ENCODE data around the gene RGS19.

The RGS19 gene

GRCh38 chr20:64049060-64049877, 30.0 kb downstream of the RGS19 start, which contains the start of gene SOX18:
Gene SOX18 (minus strand): TSS chr20:64049639. CDS start chr20:64049516, 123 bp downstream.
- no peak for DNase-seq (ENCODE audit: low read depth in 2 of 2)

GRCh38 chr20:64048402-64049044, 30.8 kb downstream of the RGS19 start:
- no peak for DNase-seq (ENCODE audit: low read depth in 2 of 2)

- no peak for DNase-seq (ENCODE audit: low read depth in 2 of 2)
Measured at GRCh38 chr20:64047968-64048401, 31.3 kb downstream of the RGS19 start.

- DNase-seq (ENCODE audit: low read depth in 2 of 2), result no peak
Measured at GRCh38 chr20:64047046-64047389, 32.3 kb downstream of the RGS19 start.

- no peak for DNase-seq (ENCODE audit: low read depth in 2 of 2)
Measured at GRCh38 chr20:64045346-64046011, 33.8 kb downstream of the RGS19 start.

- no peak for DNase-seq (ENCODE audit: low read depth in 2 of 2)
Measured at GRCh38 chr20:64044484-64045247, 34.7 kb downstream of the RGS19 start.

- DNase-seq (ENCODE audit: low read depth in 2 of 2), result no peak
Measured at GRCh38 chr20:64043768-64044167, 35.5 kb downstream of the RGS19 start.

GRCh38 chr20:64042054-64042781, 37.1 kb downstream of the RGS19 start:
- DNase-seq (ENCODE audit: low read depth in 2 of 2), result no peak

GRCh38 chr20:64041781-64042053, 37.6 kb downstream of the RGS19 start:
- no peak for DNase-seq (ENCODE audit: low read depth in 2 of 2)

- DNase-seq (ENCODE audit: low read depth in 2 of 2), result no peak
Measured at GRCh38 chr20:64041040-64041780, 38.1 kb downstream of the RGS19 start.

GRCh38 chr20:64040231-64041039, 38.9 kb downstream of the RGS19 start:
- no peak for DNase-seq (ENCODE audit: low read depth in 2 of 2)

- no peak for DNase-seq (ENCODE audit: low read depth in 2 of 2)
Measured at GRCh38 chr20:64039293-64040160, 39.8 kb downstream of the RGS19 start.

GRCh38 chr20:64038565-64039292, 40.6 kb downstream of the RGS19 start:
- peak; percentile 47 to 72 for DNase-seq (ENCODE audit: low read depth in 2 of 2)

- no peak for DNase-seq (ENCODE audit: low read depth in 2 of 2)
Measured at GRCh38 chr20:64038224-64038564, 41.1 kb downstream of the RGS19 start.

- no peak for DNase-seq (ENCODE audit: low read depth in 2 of 2)
Measured at GRCh38 chr20:64037498-64038213, 41.7 kb downstream of the RGS19 start.

GRCh38 chr20:64037199-64037497, 42.2 kb downstream of the RGS19 start:
- DNase-seq (ENCODE audit: low read depth in 2 of 2), result no peak

- no peak for DNase-seq (ENCODE audit: low read depth in 2 of 2)
Measured at GRCh38 chr20:64036346-64037198, 42.7 kb downstream of the RGS19 start.
